SKM-1 (cell line): ENCODE results near the gene BRSK2.

Experiments
- DNase-seq: peaks from one replicate; lab custom pipeline; 2025; ENCODE audit not compliant: unreplicated experiment; lab: John Stamatoyannopoulos, UW

BRSK2 gene

DNA sequence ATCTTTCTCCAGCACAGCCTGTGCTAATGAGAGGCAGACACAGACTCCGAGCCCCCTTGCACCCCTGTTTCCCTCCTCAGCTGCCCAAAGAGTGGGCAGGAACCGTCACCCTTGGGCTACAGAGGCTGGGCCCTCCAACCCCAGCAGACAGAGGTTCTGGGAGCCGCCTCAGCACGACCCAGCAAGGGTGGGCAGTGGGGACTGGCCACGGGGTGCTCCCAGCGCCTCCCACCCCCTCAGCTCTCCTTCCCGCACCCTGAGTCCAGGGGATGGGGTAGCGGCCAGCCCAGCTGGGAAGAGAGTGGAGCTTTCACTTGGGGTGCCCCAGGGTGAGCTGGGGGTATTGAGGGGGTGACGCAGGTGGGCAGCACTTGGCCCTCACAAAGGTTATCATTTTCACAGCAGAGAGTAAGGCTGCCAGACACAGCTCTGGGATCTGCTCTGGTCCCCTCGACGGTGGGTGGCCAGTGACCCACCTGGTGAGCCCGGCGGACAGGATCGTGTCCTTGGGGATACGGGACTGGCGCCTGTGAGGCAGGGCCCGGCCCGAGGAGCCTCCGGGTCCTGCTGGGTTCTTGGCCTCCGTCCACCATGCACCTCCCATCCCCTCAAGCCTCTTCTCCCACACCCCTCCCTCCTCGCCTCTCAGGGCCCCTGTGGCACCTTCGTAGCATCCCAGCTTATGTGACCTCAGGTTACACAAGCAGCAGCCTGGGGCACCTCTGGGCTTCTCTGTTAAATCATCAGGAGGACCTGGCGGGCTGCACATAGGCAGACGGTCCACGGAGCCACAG lies 14.4 kb upstream of the BRSK2 start:
- DNase-seq: no peak

DNA sequence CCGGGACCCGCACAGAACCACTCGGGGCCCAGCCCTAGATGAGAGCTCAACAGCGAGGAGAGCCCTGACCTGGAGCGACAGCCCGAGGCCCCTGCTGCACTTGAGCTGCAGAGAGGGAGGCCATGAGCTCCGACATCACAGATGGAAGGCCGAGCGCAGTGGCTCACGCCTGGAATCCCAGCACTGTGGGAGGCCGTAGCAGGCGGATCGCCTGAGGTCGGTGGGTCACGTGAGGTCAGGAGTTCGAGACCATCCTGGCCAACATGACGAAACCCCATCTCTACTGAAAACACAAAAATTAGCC lies 13.8 kb upstream of the BRSK2 start:
- no peak for DNase-seq

DNA sequence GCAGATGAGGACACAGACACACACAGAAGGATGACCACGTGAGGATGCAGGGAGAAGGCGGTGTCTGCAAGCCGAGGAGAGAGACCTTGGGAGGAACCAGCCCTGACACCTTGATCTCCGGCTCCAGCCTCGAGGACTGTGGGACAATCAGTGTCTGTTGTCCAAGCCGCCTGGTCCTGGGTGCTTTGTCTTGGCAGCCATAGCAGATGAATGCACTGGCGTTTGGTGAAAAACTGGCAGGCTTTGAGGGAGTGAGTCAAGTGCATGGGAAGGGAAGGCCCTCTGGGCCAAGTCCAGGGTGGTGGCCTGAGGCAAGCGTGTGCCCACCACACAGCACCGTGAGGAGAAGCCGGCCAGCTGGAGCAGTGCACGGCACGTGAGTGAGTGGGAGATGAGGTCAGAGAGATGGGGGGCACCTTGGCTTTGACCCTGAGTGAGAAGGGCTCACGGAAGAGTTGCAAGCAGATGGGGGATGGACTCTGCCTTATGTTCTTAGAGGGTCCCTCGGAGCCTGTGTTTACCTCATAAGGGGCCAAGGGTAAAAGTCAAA lies 12.4 kb upstream of the BRSK2 start:
- no peak for DNase-seq

DNA sequence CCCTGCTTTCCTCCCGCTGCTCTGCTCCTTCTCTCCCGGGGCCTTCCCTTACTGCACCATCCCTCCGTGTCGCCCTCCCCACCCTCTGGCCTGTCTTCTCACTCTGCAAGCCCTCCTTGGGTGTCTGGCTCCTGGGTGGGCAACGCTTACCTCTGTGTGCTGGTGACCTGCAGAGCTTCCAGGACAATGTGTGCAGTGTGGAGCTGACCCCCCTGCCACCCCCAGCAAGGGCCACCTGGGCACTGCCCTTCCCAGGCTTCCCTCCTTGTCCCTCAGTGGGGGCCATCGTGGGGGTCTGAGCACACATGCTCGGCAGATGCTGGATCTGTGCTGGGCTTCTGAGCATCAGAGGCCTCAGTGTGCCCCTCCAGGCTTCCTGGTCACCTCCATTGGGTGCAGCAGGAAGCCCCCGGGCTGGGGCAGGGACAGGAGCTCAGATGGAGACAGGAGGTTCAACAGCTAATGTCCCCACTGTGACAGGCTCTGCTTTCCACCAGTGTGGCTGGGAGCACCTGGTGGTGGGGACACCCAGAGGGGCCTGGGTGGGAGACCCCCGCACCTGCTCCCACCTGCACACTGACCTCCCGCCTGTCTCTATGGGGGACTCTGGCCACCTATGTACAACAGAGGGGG lies 7.8 kb upstream of the BRSK2 start:
- no peak for DNase-seq

DNA sequence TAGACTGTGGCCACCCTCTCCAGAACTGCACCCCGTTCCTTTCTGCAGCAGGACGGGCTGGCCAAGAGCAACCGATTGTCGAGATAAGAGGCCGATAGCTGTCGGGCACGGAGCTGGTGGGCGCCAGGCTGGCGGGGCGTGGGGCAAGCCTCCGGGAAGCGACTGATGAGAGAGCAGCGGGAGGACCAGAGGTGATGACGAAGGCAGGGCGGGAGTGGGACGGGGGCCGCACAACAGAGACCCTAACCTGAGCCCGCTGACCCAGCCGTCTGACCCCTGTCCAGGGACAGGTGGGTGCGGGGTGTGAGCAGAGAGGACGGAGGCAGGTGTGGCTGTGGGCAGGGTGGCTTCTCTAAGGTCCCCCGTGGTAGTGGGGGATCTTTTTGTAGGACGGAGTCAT lies 7.3 kb upstream of the BRSK2 start:
- no peak for DNase-seq

DNA sequence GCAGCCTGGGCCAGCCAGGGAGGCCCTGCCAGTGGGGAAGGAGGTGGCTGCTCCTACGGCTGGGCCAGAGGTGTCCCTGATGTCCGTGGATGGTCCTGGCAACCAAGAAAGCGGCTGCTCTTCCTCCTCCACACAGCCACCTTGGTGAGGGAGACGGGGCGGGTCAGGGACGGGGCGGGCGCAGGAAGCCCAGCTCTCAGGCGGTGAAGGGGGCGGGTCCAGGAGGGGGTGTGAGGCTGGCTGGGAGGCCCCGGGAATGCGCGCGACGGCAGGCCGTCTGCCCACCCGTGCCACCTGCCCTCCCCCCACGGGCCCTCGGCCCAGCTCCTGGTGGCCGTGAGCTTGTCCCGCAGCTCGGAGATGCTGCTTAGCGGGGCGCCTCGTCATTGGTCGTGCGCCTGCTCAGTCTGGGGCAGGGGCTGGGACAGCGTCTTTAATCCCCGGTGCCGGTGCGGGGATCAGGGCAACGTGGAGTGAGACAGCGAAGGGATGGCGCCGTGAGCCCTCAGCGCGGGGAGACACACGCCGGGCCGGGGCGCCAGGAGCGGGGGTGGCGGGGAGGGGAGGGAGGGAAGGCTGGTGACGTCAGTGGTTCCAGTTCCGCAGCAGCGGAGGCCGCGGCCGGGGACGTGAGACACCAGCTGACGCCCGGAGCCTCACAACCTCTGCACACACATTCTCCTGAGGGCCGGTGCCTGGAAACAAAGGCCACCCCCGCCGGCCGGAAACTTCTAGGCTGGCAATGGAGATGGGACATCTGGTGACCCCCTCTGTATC lies 6.7 kb upstream of the BRSK2 start:
- DNase-seq: peak; percentile 77

DNA sequence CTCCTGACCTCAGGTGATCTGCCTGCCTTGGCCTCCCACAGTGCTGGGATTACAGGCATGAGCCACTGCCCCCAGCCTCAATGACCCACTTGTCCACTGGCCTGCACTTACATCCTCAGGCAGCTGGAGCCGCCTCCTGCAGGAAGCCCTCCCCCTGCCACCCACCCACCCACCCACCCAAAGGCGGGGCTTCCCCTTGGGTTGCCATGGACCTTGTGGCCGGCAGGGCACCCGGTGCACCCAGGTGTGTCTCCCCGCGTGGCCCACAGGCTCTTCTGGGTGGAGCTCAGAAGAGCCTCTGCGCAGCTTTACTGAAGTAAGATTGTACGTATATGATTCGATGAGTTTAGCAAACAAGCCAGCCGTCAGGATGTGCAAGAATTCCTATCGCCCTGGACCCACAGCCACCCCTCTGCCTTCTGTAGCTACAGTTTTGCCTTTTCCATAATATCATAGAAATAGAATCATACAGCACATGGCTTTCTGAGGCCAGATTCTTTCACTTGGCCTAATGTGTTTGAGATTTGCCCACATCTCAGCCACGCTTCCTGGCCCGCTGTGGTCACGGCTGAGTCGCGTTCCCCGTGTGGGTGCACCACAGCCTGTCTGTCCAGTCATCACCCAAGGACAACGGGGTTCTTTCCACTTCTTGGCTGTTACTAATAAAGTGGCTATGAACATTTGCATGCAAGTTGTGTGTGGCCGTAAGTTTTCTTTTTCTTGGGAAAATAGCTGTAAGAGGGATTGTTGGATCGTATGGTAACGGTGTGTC lies 5.3 kb upstream of the BRSK2 start:
- DNase-seq: no peak

DNA sequence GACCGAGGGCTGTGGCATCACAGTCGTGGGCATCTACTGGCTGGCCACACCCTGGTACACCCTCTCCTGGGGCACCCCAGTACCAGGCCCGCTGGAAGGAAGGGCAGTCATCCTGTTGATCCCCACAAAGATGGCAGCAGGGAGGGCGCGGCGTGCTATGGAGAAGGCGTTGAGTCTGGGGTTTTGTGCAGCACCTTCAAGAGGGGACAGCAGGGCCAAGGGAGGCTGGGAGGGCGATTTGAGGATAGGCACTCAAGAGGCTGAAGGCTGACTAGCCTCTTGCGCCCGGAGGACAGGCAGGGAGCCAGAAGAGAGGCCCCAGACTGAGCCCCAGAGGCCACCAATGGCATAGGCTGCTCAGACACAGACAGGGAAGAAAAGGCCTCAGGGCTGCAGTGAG lies 2.2 kb upstream of the BRSK2 start:
- DNase-seq: no peak

DNA sequence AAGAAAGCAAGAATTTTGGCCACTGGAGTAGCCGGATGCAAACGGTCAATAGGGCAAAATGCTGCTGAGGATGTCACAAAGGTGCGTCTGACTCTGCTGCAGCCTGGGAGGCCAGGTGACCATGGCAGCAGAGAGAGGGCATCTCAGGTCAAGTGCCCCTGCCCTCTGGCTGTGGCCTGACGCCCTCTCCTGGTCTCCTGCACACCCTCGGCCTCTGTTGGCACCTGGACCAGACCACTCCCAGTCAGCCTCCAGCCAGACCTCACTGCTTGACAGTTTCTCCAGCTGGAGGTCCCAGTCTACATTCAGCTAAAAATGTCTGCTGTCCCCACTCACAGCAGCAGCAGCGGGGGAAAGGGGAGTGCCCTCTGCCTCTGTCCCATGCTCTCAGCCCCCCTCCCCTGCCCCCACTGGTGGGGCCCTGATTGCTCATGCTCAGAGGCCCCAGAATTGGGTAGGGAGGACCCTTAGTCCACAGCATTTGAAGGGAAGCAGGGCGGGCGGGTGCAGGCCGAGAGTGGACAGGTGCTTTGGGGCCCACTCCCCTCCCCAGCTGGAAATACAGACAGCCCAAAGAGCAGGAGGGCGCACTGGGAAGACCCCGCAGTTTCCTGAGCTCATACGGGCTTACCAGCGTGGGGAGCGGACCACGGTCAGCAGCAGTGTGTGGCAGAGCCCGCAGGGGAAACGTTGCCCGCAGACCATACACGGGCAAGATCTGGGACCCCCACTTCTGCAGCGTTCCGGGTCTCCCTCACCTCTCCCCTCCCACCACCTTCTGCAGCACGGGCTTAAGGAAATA lies 1.6 kb upstream of the BRSK2 start:
- DNase-seq: no peak

DNA sequence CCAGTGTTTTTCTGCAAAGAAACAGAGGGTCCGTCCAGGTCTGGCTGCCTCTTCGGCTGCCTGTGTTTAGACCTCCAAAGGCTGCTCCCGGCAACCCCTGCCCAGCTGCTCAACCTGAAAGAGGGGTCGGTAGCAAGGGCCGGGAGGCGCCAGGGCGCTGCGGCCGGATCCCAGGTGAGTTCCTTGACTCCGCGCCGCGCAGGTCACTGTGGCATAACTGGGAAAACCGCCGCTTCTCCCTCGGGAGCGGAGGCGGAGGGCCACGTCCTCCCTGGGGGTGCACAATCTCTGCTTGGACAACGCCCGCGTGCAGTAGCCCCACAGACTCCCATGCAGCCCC lies 1.0 kb upstream of the BRSK2 start:
- no peak for DNase-seq

DNA sequence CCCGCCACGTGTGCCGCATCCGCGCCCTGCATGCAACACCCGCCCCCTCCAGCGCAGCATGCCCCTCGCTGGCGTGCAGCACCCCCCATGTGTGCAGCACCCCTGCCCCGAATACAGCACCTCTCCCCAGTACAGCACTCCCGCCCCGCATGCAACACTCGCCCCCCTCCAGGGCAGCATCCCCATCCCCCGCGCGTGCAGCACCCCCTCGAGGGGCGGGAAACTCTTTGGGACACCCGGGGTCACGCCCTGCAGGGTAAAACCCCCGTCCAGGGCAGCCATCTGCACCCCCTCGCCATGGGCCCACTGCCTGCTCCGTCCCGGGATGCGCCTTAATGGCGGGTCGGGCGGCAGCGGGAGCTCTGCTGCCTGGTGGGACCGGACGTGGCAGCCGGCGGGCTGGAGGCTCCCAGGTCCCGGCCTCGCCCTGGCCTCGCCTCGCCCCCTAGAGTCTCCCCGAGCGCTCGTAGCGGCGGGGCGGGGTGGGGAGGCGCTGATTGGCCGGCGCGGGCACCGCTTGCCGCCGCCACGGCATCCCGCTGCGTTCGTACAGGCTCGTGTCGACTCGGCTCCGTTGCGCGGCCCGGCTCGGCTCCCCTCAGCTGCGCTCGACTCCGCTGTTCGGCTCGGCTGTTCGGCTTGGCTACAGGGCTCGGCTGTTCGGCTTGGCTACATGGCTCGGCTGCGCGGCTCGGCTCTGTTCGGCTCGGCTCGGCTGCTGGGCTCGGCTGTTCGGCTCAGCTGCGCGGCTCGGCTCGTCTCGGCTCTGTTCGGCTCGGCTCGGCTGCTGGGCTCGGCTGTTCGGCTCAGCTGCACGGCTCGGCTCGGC lies 417 bp upstream of the BRSK2 start:
- DNase-seq: peak; percentile 73

DNA sequence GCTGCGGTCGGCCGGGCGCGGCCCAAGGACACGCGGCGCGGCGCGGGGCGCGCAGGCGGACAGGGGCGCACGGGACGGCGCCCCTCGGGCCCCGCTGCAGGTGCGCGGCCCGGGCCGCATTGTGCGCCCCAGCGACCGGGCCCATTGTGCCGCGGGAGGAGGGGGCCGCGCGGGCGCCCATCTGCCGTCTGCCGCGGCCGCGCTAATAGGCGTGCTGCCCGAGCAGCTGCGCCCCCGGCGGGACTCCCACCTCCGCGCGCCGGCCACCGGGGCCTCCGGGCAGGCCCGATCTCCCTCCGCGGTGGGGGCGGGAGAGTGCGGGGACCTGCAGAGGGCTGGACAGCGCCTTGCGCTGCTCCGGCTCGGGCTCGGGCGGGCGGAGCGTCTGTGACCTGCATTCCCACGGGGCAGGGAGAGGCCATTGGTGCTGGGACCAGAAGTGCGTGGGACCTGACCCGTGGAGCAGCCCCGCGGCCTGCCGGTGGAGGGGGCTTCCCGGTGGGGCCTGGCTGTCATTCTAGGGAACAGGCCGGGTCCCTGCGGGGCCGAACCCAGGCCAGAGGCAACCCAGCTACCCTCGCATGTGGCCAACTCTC lies 933 bp downstream of the BRSK2 start:
- no peak for DNase-seq

DNA sequence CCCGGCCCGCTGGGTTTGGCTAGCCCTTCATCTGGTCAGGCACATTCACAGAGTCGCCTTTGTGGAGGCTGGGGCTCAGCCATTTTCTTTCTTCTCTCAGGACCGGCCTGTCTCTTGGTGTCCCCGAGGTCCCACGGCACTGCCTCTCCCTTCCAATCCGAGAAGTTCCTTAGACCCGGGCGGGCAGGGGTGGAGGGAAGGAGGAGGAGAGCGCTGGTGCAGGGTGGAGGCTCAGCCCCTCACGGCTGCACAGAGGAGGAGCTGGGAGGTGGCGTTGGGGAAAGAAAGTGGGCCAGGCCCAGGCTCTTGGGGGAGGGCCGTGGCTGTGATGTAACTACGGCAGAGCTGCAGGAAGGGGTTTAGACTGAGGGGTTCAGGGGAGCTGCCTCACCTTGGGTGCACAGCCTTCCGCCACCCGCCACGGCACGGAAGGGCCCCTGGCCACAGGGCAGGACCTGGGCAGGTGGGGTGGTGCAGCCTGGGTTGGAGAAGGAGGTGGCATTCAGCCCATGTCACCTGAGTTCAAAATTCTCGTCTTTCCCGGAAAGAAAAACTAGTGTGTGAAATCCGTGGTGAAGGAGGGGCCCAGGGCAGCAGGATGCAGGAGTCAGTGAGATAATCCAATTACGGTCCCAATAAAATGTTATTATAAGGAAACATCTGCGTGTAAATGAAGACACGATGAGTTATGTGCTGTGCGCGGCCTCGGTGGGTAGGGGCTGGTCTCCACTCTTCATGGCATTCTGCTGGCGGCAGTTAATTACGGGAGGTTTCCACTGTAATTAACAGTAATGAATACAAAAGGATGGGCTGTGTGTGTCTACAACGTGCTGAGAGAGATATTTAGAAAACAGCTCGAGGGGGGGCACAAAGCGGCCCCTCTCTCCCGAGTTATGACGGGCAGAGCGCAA lies 1.7 kb downstream of the BRSK2 start:
- no peak for DNase-seq

DNA sequence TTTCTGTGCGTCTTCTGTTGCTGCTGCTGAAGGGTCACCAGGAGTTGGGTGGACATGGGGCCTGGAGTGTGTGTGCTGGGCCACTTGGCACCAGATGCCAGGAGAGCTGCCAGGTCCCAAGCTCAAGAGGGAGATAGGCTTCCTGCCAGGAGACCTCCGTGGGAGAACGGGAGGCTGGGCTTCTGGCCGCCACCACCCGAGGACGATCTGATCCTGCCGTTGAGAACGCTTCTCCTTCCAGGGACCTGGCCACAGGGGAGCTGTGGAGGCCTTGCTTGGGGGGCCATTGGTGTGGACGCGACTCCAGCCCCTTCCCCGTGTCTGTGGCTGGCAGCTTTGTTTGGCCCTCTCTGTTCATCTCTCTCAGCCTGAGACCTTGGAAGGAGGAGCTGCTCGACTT lies 2.4 kb downstream of the BRSK2 start:
- no peak for DNase-seq

DNA sequence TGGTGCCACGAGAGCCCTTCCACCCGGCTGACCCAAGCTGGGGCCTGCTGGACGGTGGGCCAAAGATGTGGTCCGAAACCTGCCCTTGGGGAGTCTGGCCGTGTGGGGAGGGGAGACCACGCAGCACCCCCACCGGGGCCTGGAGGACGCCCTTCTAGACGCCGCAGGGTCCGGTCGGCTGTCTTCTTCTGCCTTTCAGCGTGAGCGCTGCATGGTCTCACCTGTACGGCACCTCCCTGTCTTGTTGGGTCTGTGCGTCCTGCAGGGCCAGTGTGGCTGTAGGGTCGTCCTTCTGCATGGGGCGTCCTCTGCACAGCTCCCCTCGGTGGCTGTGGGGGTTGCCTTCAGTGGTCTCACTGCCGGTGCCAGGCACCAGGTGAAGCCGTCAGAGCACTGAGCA lies 2.8 kb downstream of the BRSK2 start:
- DNase-seq: no peak

DNA sequence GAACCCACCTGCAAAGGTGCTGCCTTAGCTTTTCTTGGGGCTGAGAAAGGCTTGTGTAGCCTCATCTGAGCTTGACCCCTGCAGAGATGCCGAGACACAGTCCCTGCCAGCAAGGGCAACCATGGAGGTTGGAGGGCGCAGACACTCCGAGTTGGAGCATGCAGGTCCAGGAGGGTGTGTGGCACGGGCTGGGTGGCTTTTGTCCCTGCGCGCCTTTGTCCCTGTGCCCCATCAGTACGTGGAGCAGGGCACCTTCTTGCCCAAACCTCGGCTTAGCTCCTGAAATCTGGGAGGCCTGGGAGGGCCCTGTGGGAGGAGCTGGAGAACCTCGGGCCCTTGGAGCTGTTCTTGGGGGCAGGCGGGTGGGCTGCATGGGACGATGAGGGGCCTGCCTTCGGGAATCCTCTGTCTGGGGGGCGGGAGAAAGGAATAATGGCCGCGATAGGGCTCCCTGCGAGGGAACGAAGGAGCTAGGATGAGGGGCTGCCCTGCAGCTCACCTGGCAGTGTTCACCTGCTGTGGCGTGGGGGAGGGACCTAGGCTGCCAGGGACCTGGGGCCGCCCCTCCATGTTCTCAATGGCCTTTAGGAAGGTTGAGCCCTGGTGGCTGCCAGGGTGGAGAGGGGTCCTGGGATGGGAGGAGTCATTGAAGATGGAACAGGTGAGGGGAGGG lies 3.4 kb downstream of the BRSK2 start:
- DNase-seq: no peak

DNA sequence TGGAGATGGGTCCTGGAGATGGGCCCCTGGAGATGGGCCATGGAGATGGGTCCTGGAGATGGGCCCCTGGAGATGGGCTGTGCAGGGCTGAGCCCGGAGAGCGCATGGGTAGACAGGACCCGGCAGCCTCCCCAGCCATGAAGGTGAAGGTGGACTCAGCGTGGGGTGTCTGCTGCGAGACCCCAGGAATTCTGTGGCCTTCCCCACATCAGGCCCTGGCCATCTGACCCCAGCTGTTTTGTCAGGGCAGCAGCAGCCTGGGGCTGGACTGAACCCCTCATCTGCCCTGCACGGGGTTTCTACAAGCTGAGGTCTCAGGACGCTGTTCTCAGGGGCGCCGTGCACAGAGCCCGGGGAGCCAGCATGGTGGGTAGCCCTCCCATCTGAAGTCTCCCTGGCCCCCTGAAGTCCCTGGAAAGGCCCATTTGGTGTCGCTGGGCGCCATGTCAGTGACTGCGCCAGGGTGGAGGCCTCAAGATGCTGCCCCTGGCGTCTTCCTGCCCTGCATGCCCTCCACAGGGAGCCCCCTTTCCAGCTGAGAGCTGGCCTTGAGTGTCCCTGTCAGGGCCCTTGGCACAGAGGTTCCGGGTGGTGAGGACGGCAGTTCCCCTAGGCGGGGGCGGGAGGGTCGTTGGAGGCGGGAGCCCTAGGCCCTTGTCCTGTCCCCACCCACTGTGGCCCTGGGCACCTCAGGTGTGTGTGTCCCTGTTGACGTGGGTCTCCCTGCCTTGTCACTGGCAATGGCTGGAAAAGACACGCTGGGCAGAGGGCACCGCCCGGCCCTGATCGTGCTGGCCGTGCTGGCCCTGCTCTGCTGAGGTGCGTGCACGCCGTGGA lies 5.4 kb downstream of the BRSK2 start:
- no peak for DNase-seq
